PC-9 (cell line): ENCODE measurements around the gene SOX18.

Source experiments
- EZH2 ChIP-seq: fragments of 200-600 bp; sonication (generic); IDR thresholded peaks from 2 replicates; pipeline ENCODE4 v1.8.0; 2017; ENCODE audit warnings: antibody characterized with exemption, low read depth
- TF ChIP-seq, protein P1 (sequence below): fragments of 200-600 bp; sonication (generic); conservative IDR thresholded peaks from 2 replicates; pipeline ENCODE4 v1.6.1; 2017; ENCODE audit warnings: mixed run types, antibody characterized with exemption, mild to moderate bottlenecking, moderate library complexity

GRCh38 chr20:64025826-64026412 lies 23.5 kb downstream of the SOX18 start:
- TF ChIP-seq, protein P1, sequence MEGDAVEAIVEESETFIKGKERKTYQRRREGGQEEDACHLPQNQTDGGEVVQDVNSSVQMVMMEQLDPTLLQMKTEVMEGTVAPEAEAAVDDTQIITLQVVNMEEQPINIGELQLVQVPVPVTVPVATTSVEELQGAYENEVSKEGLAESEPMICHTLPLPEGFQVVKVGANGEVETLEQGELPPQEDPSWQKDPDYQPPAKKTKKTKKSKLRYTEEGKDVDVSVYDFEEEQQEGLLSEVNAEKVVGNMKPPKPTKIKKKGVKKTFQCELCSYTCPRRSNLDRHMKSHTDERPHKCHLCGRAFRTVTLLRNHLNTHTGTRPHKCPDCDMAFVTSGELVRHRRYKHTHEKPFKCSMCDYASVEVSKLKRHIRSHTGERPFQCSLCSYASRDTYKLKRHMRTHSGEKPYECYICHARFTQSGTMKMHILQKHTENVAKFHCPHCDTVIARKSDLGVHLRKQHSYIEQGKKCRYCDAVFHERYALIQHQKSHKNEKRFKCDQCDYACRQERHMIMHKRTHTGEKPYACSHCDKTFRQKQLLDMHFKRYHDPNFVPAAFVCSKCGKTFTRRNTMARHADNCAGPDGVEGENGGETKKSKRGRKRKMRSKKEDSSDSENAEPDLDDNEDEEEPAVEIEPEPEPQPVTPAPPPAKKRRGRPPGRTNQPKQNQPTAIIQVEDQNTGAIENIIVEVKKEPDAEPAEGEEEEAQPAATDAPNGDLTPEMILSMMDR = no peak
- TF ChIP-seq EZH2 = no peak
